ENCODE data around the gene ADGRG3. TPM values are rescaled to one million over a fixed set of nuclear protein-coding genes. Genes with fewer than 3 reads are reported as not detected.

The ADGRG3 gene
- total and polyA plus RNA-seq, 2 donors (not counting 1 experiment from before 2014, with no cell fraction given): not detected

DNA sequence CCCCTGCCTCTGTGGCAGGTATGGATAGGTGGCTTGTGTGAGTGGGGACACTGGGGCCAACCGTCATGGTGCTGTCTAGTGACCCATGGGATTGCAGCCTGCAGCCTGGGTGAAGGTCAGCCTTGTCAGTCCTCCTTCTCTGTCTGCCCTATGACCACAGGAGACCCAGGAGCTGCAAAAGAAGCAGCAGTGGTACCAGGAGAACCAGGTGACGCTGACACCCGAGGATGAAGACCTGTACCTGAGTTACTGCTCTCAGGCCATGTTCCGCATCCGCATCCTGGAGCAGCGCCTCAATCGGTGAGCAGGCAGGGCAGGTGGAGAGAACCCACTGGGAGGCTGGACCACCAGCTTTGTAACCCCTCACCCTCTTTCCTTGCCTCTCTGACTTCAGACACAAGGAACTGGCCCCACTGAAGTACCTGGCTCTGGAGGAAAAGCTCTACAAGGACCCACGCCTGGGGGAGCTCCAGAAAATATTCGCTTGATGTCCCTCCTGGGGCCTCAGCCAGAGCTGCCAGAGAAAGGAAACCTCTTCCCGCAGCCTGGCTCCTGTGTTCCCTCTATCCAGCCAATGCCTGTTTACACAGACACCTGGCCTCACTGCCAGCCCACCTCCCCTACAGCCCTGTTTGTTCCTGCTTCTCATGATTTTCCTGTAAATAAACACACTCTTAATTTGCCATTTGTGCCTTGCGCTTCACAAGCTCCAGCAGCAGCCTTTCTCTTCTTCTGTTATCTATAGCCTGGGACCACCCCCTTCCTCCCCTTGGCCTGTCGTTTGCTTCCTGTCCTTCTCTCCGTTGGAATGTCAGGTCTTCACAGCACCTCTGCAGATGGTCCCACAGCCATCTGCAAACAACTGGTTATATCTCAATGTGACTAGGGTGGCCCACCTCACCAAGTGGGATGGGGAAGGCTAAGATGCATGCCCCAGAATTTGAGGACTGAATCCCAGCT is 62.9 kb downstream of the ADGRG3 start:
- H3K9me3 Mint-ChIP-seq (ENCODE audit: insufficient read depth): no peaks in the 10 kb centered on the region
- TF ChIP-seq, protein P1, sequence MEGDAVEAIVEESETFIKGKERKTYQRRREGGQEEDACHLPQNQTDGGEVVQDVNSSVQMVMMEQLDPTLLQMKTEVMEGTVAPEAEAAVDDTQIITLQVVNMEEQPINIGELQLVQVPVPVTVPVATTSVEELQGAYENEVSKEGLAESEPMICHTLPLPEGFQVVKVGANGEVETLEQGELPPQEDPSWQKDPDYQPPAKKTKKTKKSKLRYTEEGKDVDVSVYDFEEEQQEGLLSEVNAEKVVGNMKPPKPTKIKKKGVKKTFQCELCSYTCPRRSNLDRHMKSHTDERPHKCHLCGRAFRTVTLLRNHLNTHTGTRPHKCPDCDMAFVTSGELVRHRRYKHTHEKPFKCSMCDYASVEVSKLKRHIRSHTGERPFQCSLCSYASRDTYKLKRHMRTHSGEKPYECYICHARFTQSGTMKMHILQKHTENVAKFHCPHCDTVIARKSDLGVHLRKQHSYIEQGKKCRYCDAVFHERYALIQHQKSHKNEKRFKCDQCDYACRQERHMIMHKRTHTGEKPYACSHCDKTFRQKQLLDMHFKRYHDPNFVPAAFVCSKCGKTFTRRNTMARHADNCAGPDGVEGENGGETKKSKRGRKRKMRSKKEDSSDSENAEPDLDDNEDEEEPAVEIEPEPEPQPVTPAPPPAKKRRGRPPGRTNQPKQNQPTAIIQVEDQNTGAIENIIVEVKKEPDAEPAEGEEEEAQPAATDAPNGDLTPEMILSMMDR (IDR thresholded peaks at IDR 0.05): no peak
- TF ChIP-seq EZH2 (IDR thresholded peaks at IDR 0.05; ENCODE audit: borderline replicate concordance, insufficient read depth, low read depth, low read length, poor library complexity, severe bottlenecking): no peak
- Histone ChIP-seq H3K27me3 (replicated peaks in 1 of 4; ENCODE audit: control extremely low read depth in 1 of 4, control insufficient read depth in 3 of 4, insufficient read depth in 4 of 4, low read length in 3 of 4) (no peaks in the 10 kb centered on the region), H3K9ac (ENCODE audit: low read length) (no peak overlapping the region), H2AFZ (ENCODE audit: insufficient read depth, low read depth, low read length, poor library complexity, severe bottlenecking) (no peak overlapping the region), H3K79me2 (ENCODE audit: control insufficient read depth, insufficient read depth, low read length) (no peaks in the 10 kb centered on the region), H3K4me3 (ENCODE audit: control extremely low read depth in 1 of 5, extremely low read depth in 1 of 5, insufficient read depth in 1 of 5, low read depth in 2 of 5, low read length in 4 of 5) (no peak overlapping the region), H3K36me3 (replicated peaks in 1 of 2; ENCODE audit: control extremely low read depth in 1 of 2, control insufficient read depth in 1 of 2, extremely low read depth in 1 of 2, insufficient read depth in 2 of 2, low read length in 1 of 2) (no peaks in the 10 kb centered on the region), H4K20me1 (ENCODE audit: control insufficient read depth, insufficient read depth, low read length, poor library complexity, severe bottlenecking) (no peaks in the 10 kb centered on the region), H3K4me2 (replicated peaks; ENCODE audit: low read depth, low read length, poor library complexity, severe bottlenecking) (no peak overlapping the region), H3K9me3 (ENCODE audit: control extremely low read depth in 1 of 3, control insufficient read depth in 2 of 3, insufficient read depth in 1 of 3, low read length in 2 of 3) (peaks cover 0 to 4% (median 0%) of the 10 kb centered on the region in 3 donors), H3K4me1 (ENCODE audit: control insufficient read depth in 2 of 2, insufficient read depth in 2 of 2, low read length in 2 of 2) (peaks cover 7 to 9% of the 10 kb centered on the region in 2 donors), H3K27ac (ENCODE audit: low read length in 2 of 2) (no peak overlapping the region)
- ATAC-seq (ENCODE audit: low read depth): no peak
- no peak for DNase-seq
- CTCF ChIA-PET: no interaction called here
- no peak overlapping the region for H3K4me3 Mint-ChIP-seq
- peaks cover 18% of the 10 kb centered on the region for H3K4me1 Mint-ChIP-seq
- intact Hi-C loops (cut with micrococcal nuclease): no loop called here
- no peak overlapping the region for H3K27ac Mint-ChIP-seq
- 91% methylated on average over 12 of the region's 13 CpGs for WGBS (ENCODE audit: insufficient coverage)
- POLR2A ChIA-PET: no interaction called here
- H3K27me3 Mint-ChIP-seq: no peaks in the 10 kb centered on the region

DNA sequence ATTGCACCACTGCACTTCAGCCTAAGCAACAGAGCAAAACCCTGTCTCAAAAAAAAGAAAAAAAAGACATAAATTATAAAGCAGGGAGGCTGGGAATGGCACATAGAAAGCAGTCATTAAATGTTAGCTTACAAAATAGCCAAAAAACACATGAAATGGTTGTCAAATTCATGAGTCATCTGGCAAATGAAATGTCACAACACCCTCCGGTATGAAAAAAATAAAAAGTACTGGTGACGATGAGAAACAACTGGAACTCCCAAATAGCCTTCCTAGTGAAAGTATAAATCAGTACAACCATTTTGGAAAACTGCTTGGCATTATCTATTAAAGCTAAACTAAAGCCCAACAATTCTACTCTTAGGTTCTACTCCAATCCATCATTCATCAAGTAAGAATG is 63.9 kb downstream of the ADGRG3 start:
- no peaks in the 10 kb centered on the region for H3K27me3 ChIP-seq (replicated peaks in 1 of 4; ENCODE audit: control extremely low read depth in 1 of 4, control insufficient read depth in 3 of 4, insufficient read depth in 4 of 4, low read length in 3 of 4)
- H3K4me1 ChIP-seq (ENCODE audit: control insufficient read depth in 2 of 2, insufficient read depth in 2 of 2, low read length in 2 of 2): peaks cover 15 to 19% of the 10 kb centered on the region in 2 donors
- peaks cover 28% of the 10 kb centered on the region for H3K4me1 Mint-ChIP-seq
- H3K36me3 ChIP-seq (replicated peaks in 1 of 2; ENCODE audit: control extremely low read depth in 1 of 2, control insufficient read depth in 1 of 2, extremely low read depth in 1 of 2, insufficient read depth in 2 of 2, low read length in 1 of 2): no peaks in the 10 kb centered on the region
- no peaks in the 10 kb centered on the region for H3K9me3 Mint-ChIP-seq (ENCODE audit: insufficient read depth)
- H3K4me3 ChIP-seq (ENCODE audit: control extremely low read depth in 1 of 5, extremely low read depth in 1 of 5, insufficient read depth in 1 of 5, low read depth in 2 of 5, low read length in 4 of 5): no peak overlapping the region
- H3K79me2 ChIP-seq (ENCODE audit: control insufficient read depth, insufficient read depth, low read length): no peaks in the 10 kb centered on the region
- WGBS (ENCODE audit: insufficient coverage): no CpG with 5 or more reads among the region's 2 CpGs
- DNase-seq: no peak
- no peak overlapping the region for H3K27ac ChIP-seq (ENCODE audit: low read length in 2 of 2)
- CTCF ChIA-PET: no interaction called here
- intact Hi-C loops (cut with micrococcal nuclease): no loop called here
- no peak overlapping the region for H3K4me3 Mint-ChIP-seq
- no peak overlapping the region for H3K9ac ChIP-seq (ENCODE audit: low read length)
- POLR2A ChIA-PET: no interaction called here
- no peak overlapping the region for H3K4me2 ChIP-seq (replicated peaks; ENCODE audit: low read depth, low read length, poor library complexity, severe bottlenecking)
- peaks cover 0 to 4% (median 0%) of the 10 kb centered on the region in 3 donors for H3K9me3 ChIP-seq (ENCODE audit: control extremely low read depth in 1 of 3, control insufficient read depth in 2 of 3, insufficient read depth in 1 of 3, low read length in 2 of 3)
- H3K27me3 Mint-ChIP-seq: no peaks in the 10 kb centered on the region
- H2AFZ ChIP-seq (ENCODE audit: insufficient read depth, low read depth, low read length, poor library complexity, severe bottlenecking): no peak overlapping the region
- no peak overlapping the region for H3K27ac Mint-ChIP-seq
- no peak for ATAC-seq (ENCODE audit: low read depth)
- no peaks in the 10 kb centered on the region for H4K20me1 ChIP-seq (ENCODE audit: control insufficient read depth, insufficient read depth, low read length, poor library complexity, severe bottlenecking)
- no peak for TF ChIP-seq EZH2 (IDR thresholded peaks at IDR 0.05; ENCODE audit: borderline replicate concordance, insufficient read depth, low read depth, low read length, poor library complexity, severe bottlenecking)
- TF ChIP-seq, protein P1 (IDR thresholded peaks at IDR 0.05): no peak
